HepG2 (cell line): ENCODE data around the gene FGF18. TPM values are rescaled to one million over a fixed set of nuclear protein-coding genes. Genes with fewer than 3 reads are reported as not detected.

Source experiments
- ATAC-seq: fragments of 200-7000 bp; cut with Tn5 transposase; 3 replicates; pipeline ENCODE4 v1.9.1; 2020; ENCODE audit warnings: mild to moderate bottlenecking, moderate library complexity
- BruUV-seq: library from RNA; stranded (reverse); fragments of 400-500 nt; replicated peaks from 2 replicates; lab custom pipeline; 2021; lab: Mats Ljungman, UMichigan
- CTCF ChIA-PET: fragments of 300-600 bp; formaldehyde crosslinking; extraction: SDS; loops from one replicate; lab custom pipeline; 2021; ENCODE audit warnings: low total read pairs, inconsistent platforms, low intra/inter-chr PET ratio; lab: Yijun Ruan, JAX
- POLR2A ChIA-PET: fragments of 350-600 bp; sonication (Branson Sonifier 250); formaldehyde crosslinking; loops from one replicate; lab custom pipeline; 2020; ENCODE audit warnings: antibody characterized with exemption, inconsistent platforms; lab: Yijun Ruan, JAX
- DNase-seq: peaks from one replicate; pipeline ENCODE4 v3.0.0-alpha.2; 2015; ENCODE audit warnings: low spot score
- FAIRE-seq: peaks from 3 replicates; lab custom pipeline; 2011; peaks lifted over from hg19 to GRCh38; lab: Jason Lieb, UNC
- H2AFZ ChIP-seq: one replicate; pipeline ENCODE4 v1.6.1; 2011; ENCODE audit warnings: low read length, inconsistent platforms
- H3K27ac ChIP-seq: fragments of 300-600 bp; 3 replicates; pipeline ENCODE4 v1.8.0; 2011; ENCODE audit warnings: mixed run types, mild to moderate bottlenecking, mixed read lengths, low read length, inconsistent platforms; ENCODE audit not compliant: insufficient read depth; ENCODE audit errors: extremely low read length
- H3K27me3 ChIP-seq, 2 experiments: fragments of 200-600 bp in 1 of 2; 2 replicates in 1 of 2; 3 replicates in 1 of 2; pipeline versions ENCODE4 v1.6.0 to v1.8.0; 2011; ENCODE audit warnings: low read length in 2 of 2, mild to moderate bottlenecking in 2 of 2, moderate library complexity in 2 of 2, inconsistent platforms in 1 of 2; ENCODE audit not compliant: insufficient read depth in 2 of 2, control insufficient read depth in 1 of 2
- H3K36me3 ChIP-seq, 2 experiments: fragments of 200-600 bp in 1 of 2; replicated peaks in 1 of 2; 2 replicates in 1 of 2; 3 replicates in 1 of 2; pipeline versions ENCODE4 v1.5.1 to v1.8.0; 2011; ENCODE audit warnings: low read length in 2 of 2, inconsistent platforms in 1 of 2; ENCODE audit not compliant: insufficient read depth in 2 of 2, control insufficient read depth in 1 of 2
- H3K4me1 ChIP-seq: 2 replicates; pipeline ENCODE4 v1.5.1; 2012; ENCODE audit warnings: low read length, inconsistent platforms; ENCODE audit not compliant: insufficient read depth
- H3K4me2 ChIP-seq: 2 replicates; pipeline ENCODE4 v1.6.0; 2011; ENCODE audit warnings: low read depth, low read length, inconsistent platforms
- H3K4me3 ChIP-seq, 3 experiments: fragments of 200-600 bp in 1 of 3; sonication (generic), shearing (Covaris generic) in 1 of 3; replicated peaks in 1 of 3; 2 replicates each; pipeline ENCODE4 v1.5.1; 2011 to 2016; ENCODE audit warnings: low read length in 3 of 3, inconsistent platforms in 2 of 3, low read depth in 2 of 3, mild to moderate bottlenecking in 2 of 3, control low read depth in 1 of 3, mixed read lengths in 1 of 3; ENCODE audit not compliant: insufficient read depth in 1 of 3
- H3K79me2 ChIP-seq: one replicate; pipeline ENCODE4 v1.6.1; 2011; ENCODE audit warnings: low read length, inconsistent platforms; ENCODE audit not compliant: insufficient read depth
- H3K9ac ChIP-seq: 2 replicates; pipeline ENCODE4 v1.6.0; 2011; ENCODE audit warnings: mild to moderate bottlenecking, low read depth, low read length, inconsistent platforms; ENCODE audit not compliant: insufficient read depth
- H3K9me3 ChIP-seq: 2 replicates; pipeline ENCODE4 v1.5.1; 2012; ENCODE audit warnings: mild to moderate bottlenecking, low read length
- H4K20me1 ChIP-seq: 2 replicates; pipeline ENCODE4 v1.6.0; 2011; ENCODE audit warnings: inconsistent platforms, mild to moderate bottlenecking, low read length, moderate library complexity; ENCODE audit not compliant: insufficient read depth
- BRCA1 ChIP-seq: sonication (generic); formaldehyde crosslinking; IDR thresholded peaks from 2 replicates; pipeline ENCODE4 v1.4.0; 2020; ENCODE audit warnings: missing genetic modification reagents
- CEBPG ChIP-seq: IDR thresholded peaks from 2 replicates; pipeline ENCODE4 v1.6.1; 2016
- KDM4B ChIP-seq: sonication (generic); formaldehyde crosslinking; IDR thresholded peaks from 2 replicates; pipeline ENCODE4 v1.4.0; 2020; ENCODE audit warnings: missing genetic modification reagents
- LCORL ChIP-seq, 2 experiments: fragments of 450-650 bp in 1 of 2; sonication (generic) in 1 of 2; formaldehyde crosslinking in 1 of 2; IDR thresholded peaks; 2 replicates each; pipeline versions ENCODE4 v1.5.0 to v1.6.1; 2017 to 2020; ENCODE audit warnings: antibody characterized with exemption in 1 of 2, missing genetic modification reagents in 1 of 2
- SP4 ChIP-seq: sonication (generic); formaldehyde crosslinking; IDR thresholded peaks from 2 replicates; pipeline ENCODE4 v1.8.1; 2023; ENCODE audit warnings: mild to moderate bottlenecking, missing genetic modification reagents
- TBX2 ChIP-seq: sonication (generic); formaldehyde crosslinking; IDR thresholded peaks from 2 replicates; pipeline ENCODE4 v1.5.0; 2020; ENCODE audit warnings: missing genetic modification reagents, mild to moderate bottlenecking, borderline replicate concordance
- ZC3H13 ChIP-seq: sonication (generic); formaldehyde crosslinking; IDR thresholded peaks from 2 replicates; pipeline ENCODE4 v1.8.1; 2023; ENCODE audit warnings: mild to moderate bottlenecking, missing genetic modification reagents, moderate library complexity
- ZNF672 ChIP-seq: sonication (generic); formaldehyde crosslinking; IDR thresholded peaks from 2 replicates; pipeline ENCODE4 v1.8.1; 2022; ENCODE audit warnings: missing genetic modification reagents
- WGBS: methylation state at CpG from one replicate; pipeline ENCODE4 v1.1.6; 2017; ENCODE audit warnings: low lambda C conversion rate; 5-methylcytosine and 5-hydroxymethylcytosine counted together
- in situ Hi-C: cut with HindIII; loops from 2 replicates; pipeline ENCODE4 v1.10.0; 2017; ENCODE audit warnings: low pct_unique_long_range_greater_than_20kb; ENCODE audit not compliant: extremely low pct_ligation_motif_present
- intact Hi-C: fragments of 100-400 bp; cut with micrococcal nuclease; formaldehyde crosslinking; loops from one replicate; pipeline ENCODE4 v1.10.0; 2022; ENCODE audit not compliant: unreplicated experiment
- polyA plus RNA-seq, 8 experiments: library from polyadenylated mRNA; depleted of rRNA in 3 of 8; stranded (reverse) in 7 of 8; unstranded in 1 of 8; fragments of >200 nt; fragmentation: Illumina TruSeq in 4 of 8; extraction: Trizol in 4 of 8; gene quantifications; 2 replicates each; pipeline versions ENCODE4 v1.2.1 to v1.2.3, GENCODE V29; 2011 to 2016; ENCODE audit warnings: low read depth in 4 of 8, missing spikeins in 1 of 8, mixed read lengths in 1 of 8; ENCODE audit not compliant: insufficient read depth in 1 of 8
- total RNA-seq, 5 experiments: library from RNA; depleted of rRNA; stranded (reverse); fragments of >200 nt; fragmentation: Illumina TruSeq; extraction: Trizol; gene quantifications; 2 replicates each; pipeline ENCODE4 v1.2.3, GENCODE V29; 2016; ENCODE audit warnings: low read depth in 1 of 5
- TF ChIP-seq, protein P1 (sequence below): sonication (generic); formaldehyde crosslinking; IDR thresholded peaks from 2 replicates; pipeline ENCODE4; 2020; ENCODE audit warnings: missing genetic modification reagents, mild to moderate bottlenecking, borderline replicate concordance
- TF ChIP-seq, protein P2 (sequence below): sonication (generic); formaldehyde crosslinking; IDR thresholded peaks from 2 replicates; pipeline ENCODE4 v1.8.0; 2022; ENCODE audit warnings: mild to moderate bottlenecking, missing genetic modification reagents; ENCODE audit not compliant: insufficient replicate concordance

The FGF18 gene
- total and polyA plus RNA-seq, 2 of the 13 experiments (the other 11 are each of a cell fraction or from before 2014, with no cell fraction given) = not detected

- intact Hi-C loops (no loop called here), in situ Hi-C loops (no loop called here)
- POLR2A ChIA-PET = no interaction called here
- no peak for DNase-seq
- no peak for FAIRE-seq
- H3K79me2 ChIP-seq = no peaks in the 10 kb centered on the region
- no peak overlapping the region for H3K27ac ChIP-seq
- no peak overlapping the region for H3K4me2 ChIP-seq
- no CpG with 5 or more reads among the region's 7 CpGs for WGBS
- H3K4me1 ChIP-seq = no peaks in the 10 kb centered on the region
- H3K27me3 ChIP-seq = peaks cover 0 to 11% of the 10 kb centered on the region in 2 experiments; a peak in 2 of 5 replicates
- no peaks in the 10 kb centered on the region for H3K9me3 ChIP-seq
- H4K20me1 ChIP-seq = no peaks in the 10 kb centered on the region
- CTCF ChIA-PET = no interaction called here
- H2AFZ ChIP-seq = no peak overlapping the region
- H3K9ac ChIP-seq = no peak overlapping the region
- no peak for TF ChIP-seq KDM4B (CRISPR knock-in tag)
- TF ChIP-seq TBX2 = no peak
- TF ChIP-seq, protein P1, sequence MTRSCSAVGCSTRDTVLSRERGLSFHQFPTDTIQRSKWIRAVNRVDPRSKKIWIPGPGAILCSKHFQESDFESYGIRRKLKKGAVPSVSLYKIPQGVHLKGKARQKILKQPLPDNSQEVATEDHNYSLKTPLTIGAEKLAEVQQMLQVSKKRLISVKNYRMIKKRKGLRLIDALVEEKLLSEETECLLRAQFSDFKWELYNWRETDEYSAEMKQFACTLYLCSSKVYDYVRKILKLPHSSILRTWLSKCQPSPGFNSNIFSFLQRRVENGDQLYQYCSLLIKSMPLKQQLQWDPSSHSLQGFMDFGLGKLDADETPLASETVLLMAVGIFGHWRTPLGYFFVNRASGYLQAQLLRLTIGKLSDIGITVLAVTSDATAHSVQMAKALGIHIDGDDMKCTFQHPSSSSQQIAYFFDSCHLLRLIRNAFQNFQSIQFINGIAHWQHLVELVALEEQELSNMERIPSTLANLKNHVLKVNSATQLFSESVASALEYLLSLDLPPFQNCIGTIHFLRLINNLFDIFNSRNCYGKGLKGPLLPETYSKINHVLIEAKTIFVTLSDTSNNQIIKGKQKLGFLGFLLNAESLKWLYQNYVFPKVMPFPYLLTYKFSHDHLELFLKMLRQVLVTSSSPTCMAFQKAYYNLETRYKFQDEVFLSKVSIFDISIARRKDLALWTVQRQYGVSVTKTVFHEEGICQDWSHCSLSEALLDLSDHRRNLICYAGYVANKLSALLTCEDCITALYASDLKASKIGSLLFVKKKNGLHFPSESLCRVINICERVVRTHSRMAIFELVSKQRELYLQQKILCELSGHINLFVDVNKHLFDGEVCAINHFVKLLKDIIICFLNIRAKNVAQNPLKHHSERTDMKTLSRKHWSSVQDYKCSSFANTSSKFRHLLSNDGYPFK (CRISPR knock-in tag) = no peak
- TF ChIP-seq LCORL (IDR thresholded peaks at IDR 0.05) = no peak
- TF ChIP-seq LCORL (CRISPR knock-in tag; IDR thresholded peaks at IDR 0.05) = no peak
- no peak for TF ChIP-seq BRCA1 (CRISPR knock-in tag)
- no peak for TF ChIP-seq CEBPG
- no peak for TF ChIP-seq ZC3H13
- TF ChIP-seq SP4 (CRISPR knock-in tag) = no peak
- TF ChIP-seq, protein P2, sequence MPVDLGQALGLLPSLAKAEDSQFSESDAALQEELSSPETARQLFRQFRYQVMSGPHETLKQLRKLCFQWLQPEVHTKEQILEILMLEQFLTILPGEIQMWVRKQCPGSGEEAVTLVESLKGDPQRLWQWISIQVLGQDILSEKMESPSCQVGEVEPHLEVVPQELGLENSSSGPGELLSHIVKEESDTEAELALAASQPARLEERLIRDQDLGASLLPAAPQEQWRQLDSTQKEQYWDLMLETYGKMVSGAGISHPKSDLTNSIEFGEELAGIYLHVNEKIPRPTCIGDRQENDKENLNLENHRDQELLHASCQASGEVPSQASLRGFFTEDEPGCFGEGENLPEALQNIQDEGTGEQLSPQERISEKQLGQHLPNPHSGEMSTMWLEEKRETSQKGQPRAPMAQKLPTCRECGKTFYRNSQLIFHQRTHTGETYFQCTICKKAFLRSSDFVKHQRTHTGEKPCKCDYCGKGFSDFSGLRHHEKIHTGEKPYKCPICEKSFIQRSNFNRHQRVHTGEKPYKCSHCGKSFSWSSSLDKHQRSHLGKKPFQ = no peak
- no peak for TF ChIP-seq ZNF672 (CRISPR knock-in tag)
- no peak overlapping the region for H3K4me3 ChIP-seq
- no peak for ATAC-seq
- no TSS peak for BruUV-seq
- H3K36me3 ChIP-seq = no peaks in the 10 kb centered on the region
Measured at GRCh38 chr5:171505473-171506043, 86.1 kb downstream of the FGF18 start.
